Neural cell (in vitro differentiated cells): Measurements from ENCODE around the gene AIFM1. TPM values are rescaled to one million over a fixed set of nuclear protein-coding genes. Genes with fewer than 3 reads are reported as not detected.

Source experiments
- H2AFZ ChIP-seq: fragments of 200-600, 300-800 bp; sonication (generic), shearing (Covaris generic); 2 replicates; pipeline ENCODE4 v1.6.0; 2014; ENCODE audit warnings: low read depth, mild to moderate bottlenecking, antibody characterized with exemption, low read length, moderate library complexity
- H3F3A ChIP-seq: fragments of 200-600 bp; shearing (Covaris generic); 2 replicates; pipeline ENCODE4 v1.6.1; 2016; ENCODE audit warnings: mild to moderate bottlenecking, moderate library complexity, mixed read lengths, antibody characterized with exemption, low read length; ENCODE audit not compliant: insufficient read depth, poor library complexity, severe bottlenecking
- H3K27ac ChIP-seq: fragments of 200-600, 300-800 bp; sonication (generic), shearing (Covaris generic); 2 replicates; pipeline ENCODE4 v1.5.1; 2014; ENCODE audit warnings: mild to moderate bottlenecking, low read length, moderate library complexity
- H3K27me3 ChIP-seq: fragments of 300-800, 200-600 bp; sonication (generic), shearing (Covaris generic); 2 replicates; pipeline ENCODE4 v1.6.0; 2014; ENCODE audit warnings: mild to moderate bottlenecking, low read depth, low read length, moderate library complexity; ENCODE audit not compliant: insufficient read depth
- H3K36me3 ChIP-seq: fragments of 300-800, 200-600 bp; sonication (generic), shearing (Covaris generic); 2 replicates; pipeline ENCODE4 v1.5.1; 2014; ENCODE audit warnings: mild to moderate bottlenecking, antibody characterized with exemption, low read length, moderate library complexity; ENCODE audit not compliant: insufficient read depth
- H3K4me2 ChIP-seq: fragments of 300-800, 200-600 bp; sonication (generic), shearing (Covaris generic); 2 replicates; pipeline ENCODE4 v1.6.0; 2014; ENCODE audit warnings: mild to moderate bottlenecking, low read length
- H3K4me3 ChIP-seq: fragments of 300-800, 200-600 bp; sonication (generic), shearing (Covaris generic); 2 replicates; pipeline ENCODE4 v1.5.1; 2014; ENCODE audit warnings: mild to moderate bottlenecking, low read length, moderate library complexity
- H3K79me2 ChIP-seq: fragments of 200-600 bp; shearing (Covaris generic); replicated peaks from 2 replicates; pipeline ENCODE4 v1.6.0; 2014; ENCODE audit warnings: mild to moderate bottlenecking, low read length, moderate library complexity; ENCODE audit not compliant: insufficient read depth
- H3K9ac ChIP-seq: fragments of 300-800, 200-600 bp; sonication (generic), shearing (Covaris generic); 2 replicates; pipeline ENCODE4 v1.6.1; 2016; ENCODE audit warnings: mild to moderate bottlenecking, low read length, mixed read lengths
- H3K9me2 ChIP-seq: fragments of 200-600 bp; shearing (Covaris generic); 2 replicates; pipeline ENCODE4 v1.6.1; 2016; ENCODE audit warnings: mild to moderate bottlenecking, low read length, mixed read lengths; ENCODE audit not compliant: insufficient read depth
- H3K9me3 ChIP-seq: fragments of 200-600, 300-800 bp; sonication (generic), shearing (Covaris generic); 2 replicates; pipeline ENCODE4 v1.6.1; 2016; ENCODE audit warnings: mild to moderate bottlenecking, mixed run types, low read length, moderate library complexity, mixed read lengths
- H4K20me1 ChIP-seq: fragments of 200-600 bp; shearing (Covaris generic); 2 replicates; pipeline ENCODE4 v1.6.1; 2016; ENCODE audit warnings: mild to moderate bottlenecking, mixed run types; ENCODE audit not compliant: insufficient read depth
- CTCF ChIP-seq: fragments of 450-650 bp; IDR thresholded peaks from 2 replicates; pipeline ENCODE4 v1.5.1; 2014; ENCODE audit warnings: antibody characterized with exemption, mild to moderate bottlenecking, moderate library complexity; ENCODE audit not compliant: poor library complexity, severe bottlenecking
- EP300 ChIP-seq: fragments of 450-650 bp; conservative IDR thresholded peaks from 2 replicates; pipeline ENCODE4 v1.6.1; 2014; ENCODE audit warnings: antibody characterized with exemption, mild to moderate bottlenecking, moderate library complexity; ENCODE audit not compliant: poor library complexity, severe bottlenecking
- EZH2 ChIP-seq: fragments of 200-600, 300-800 bp; shearing (Covaris generic), sonication (generic); IDR thresholded peaks from 2 replicates; pipeline ENCODE4 v1.6.1; 2014; ENCODE audit warnings: antibody characterized with exemption, low read length, borderline replicate concordance, mild to moderate bottlenecking; ENCODE audit not compliant: insufficient read depth, poor library complexity, severe bottlenecking
- MXI1 ChIP-seq: fragments of 450-650 bp; conservative IDR thresholded peaks from 2 replicates; pipeline ENCODE4 v1.6.1; 2014; ENCODE audit warnings: antibody characterized with exemption, mild to moderate bottlenecking; ENCODE audit not compliant: poor library complexity, severe bottlenecking
- POLR2AphosphoS5 ChIP-seq: IDR thresholded peaks from 2 replicates; pipeline ENCODE4 v1.6.1; 2012
- RAD21 ChIP-seq: fragments of 450-650 bp; conservative IDR thresholded peaks from 2 replicates; pipeline ENCODE4 v1.6.1; 2014; ENCODE audit warnings: antibody characterized with exemption, mild to moderate bottlenecking, moderate library complexity
- REST ChIP-seq: IDR thresholded peaks from 2 replicates; pipeline ENCODE4 v1.6.1; 2012; ENCODE audit warnings: borderline replicate concordance
- SMC3 ChIP-seq: fragments of 450-650 bp; conservative IDR thresholded peaks from 2 replicates; pipeline ENCODE4 v1.6.1; 2014; ENCODE audit warnings: antibody characterized with exemption, mild to moderate bottlenecking, moderate library complexity; ENCODE audit not compliant: poor library complexity
- TAF1 ChIP-seq: IDR thresholded peaks from 2 replicates; pipeline ENCODE4 v1.6.1; 2012; ENCODE audit warnings: low read depth
- polyA plus RNA-seq: library from polyadenylated mRNA; depleted of rRNA; stranded (reverse); fragments of >200 nt; gene quantifications from 2 replicates; pipeline ENCODE4 v1.2.3, GENCODE V29; 2014

AIFM1 gene
- polyA plus RNA-seq, 1 donor from 2014 or later = 24.3 TPM

GRCh38 chrX:130083107-130083490, 82.5 kb downstream of the AIFM1 start:
- Histone ChIP-seq H3K27ac (no peak overlapping the region), H3K36me3 (no peaks in the 10 kb centered on the region), H3K27me3 (no peaks in the 10 kb centered on the region), H3K9me2 (no peaks in the 10 kb centered on the region), H3K9ac (no peak overlapping the region), H3F3A (no peaks in the 10 kb centered on the region), H4K20me1 (no peaks in the 10 kb centered on the region), H3K9me3 (no peaks in the 10 kb centered on the region), H2AFZ (no peak overlapping the region), H3K4me2 (no peak overlapping the region), H3K4me3 (no peak overlapping the region), H3K79me2 (no peaks in the 10 kb centered on the region)
- TF ChIP-seq TAF1 (no peak), MXI1 (no peak), EP300 (no peak), EZH2 (no peak), POLR2AphosphoS5 (no peak), REST (no peak), RAD21 (no peak), CTCF (no peak), SMC3 (no peak)

DNA sequence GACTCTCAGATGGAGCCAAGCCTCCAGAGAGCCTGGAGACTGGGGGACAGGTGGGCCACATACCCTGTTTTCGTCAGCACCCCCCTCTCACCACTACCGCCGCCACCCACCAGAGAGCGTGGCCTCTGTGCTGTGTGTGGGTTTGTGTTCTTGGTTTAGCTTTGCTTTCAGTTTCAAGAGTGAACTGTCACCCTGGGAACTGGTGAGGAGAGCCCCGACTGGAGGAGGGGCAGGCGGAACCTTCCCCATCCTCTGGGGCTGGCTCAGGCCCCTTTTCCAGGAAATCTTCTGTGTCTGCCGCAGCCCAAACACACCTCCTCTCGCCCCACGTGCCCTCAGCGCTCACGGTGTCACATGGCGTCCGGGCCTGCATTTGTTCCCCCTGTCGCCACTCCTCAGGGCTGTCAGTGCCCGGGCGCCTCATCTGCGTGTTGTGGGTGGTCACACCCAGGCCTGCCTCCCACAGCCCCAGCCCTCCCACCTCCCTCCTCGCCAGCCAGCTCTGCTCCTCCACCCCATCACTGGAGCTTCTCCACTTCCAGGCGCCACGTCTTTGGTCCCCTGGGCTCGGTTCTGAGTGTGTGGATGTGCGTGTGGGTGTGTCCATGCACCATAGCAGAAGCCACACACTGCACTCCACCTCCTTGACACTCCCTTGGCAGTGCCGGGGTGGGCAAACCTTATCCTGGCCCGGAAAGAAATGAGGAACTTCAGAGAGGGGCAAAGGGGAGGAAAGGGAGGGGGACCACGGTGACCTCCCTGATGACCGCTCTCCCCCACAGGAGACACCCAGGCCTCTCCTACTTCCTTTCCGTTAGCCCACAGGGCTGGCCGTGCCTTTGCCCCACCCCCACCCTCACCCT, 83.2 kb downstream of the AIFM1 start:
- Histone ChIP-seq H3K9me3 (no peaks in the 10 kb centered on the region), H3K4me3 (no peak overlapping the region), H3K9me2 (no peaks in the 10 kb centered on the region), H3K79me2 (no peaks in the 10 kb centered on the region), H3K27me3 (no peaks in the 10 kb centered on the region), H3F3A (no peaks in the 10 kb centered on the region), H3K27ac (no peak overlapping the region), H3K36me3 (no peaks in the 10 kb centered on the region), H3K9ac (no peak overlapping the region), H3K4me2 (no peak overlapping the region), H2AFZ (no peak overlapping the region), H4K20me1 (no peaks in the 10 kb centered on the region)
- TF ChIP-seq SMC3 = no peak
- no peak for TF ChIP-seq POLR2AphosphoS5
- no peak for TF ChIP-seq MXI1
- TF ChIP-seq CTCF = no peak
- TF ChIP-seq TAF1 = no peak
- no peak for TF ChIP-seq EZH2
- TF ChIP-seq REST = no peak
- TF ChIP-seq RAD21 = no peak
- no peak for TF ChIP-seq EP300
